Activated T-helper 17 cell treated with anti-CD3 and anti-CD28 coated beads, Interleukin-2, amount 50 U/mL, for 72 hours (primary cell): ENCODE data around the gene CACNA1I. TPM values are rescaled to one million over a fixed set of nuclear protein-coding genes. Genes with fewer than 3 reads are reported as not detected.
A peak's percentile ranks its signal among the peaks of the same experiment; 100 is the strongest.

Experiments
- ATAC-seq: fragments of 150-1000 bp; cut with Tn5 transposase; replicated peaks from 2 replicates; pipeline ENCODE4 v1.10.0; 2021; ENCODE audit warnings: mild to moderate bottlenecking, moderate library complexity
- H3K27ac Mint-ChIP-seq: one replicate; pipeline ENCODE4 v1.8.0; 2022; ENCODE audit warnings: mixed read lengths
- H3K27me3 Mint-ChIP-seq: one replicate; pipeline ENCODE4 v1.8.0; 2022; ENCODE audit warnings: mixed read lengths
- H3K36me3 Mint-ChIP-seq: one replicate; pipeline ENCODE4 v1.8.0; 2022; ENCODE audit warnings: low read depth, mild to moderate bottlenecking, mixed read lengths
- H3K4me1 Mint-ChIP-seq: one replicate; pipeline ENCODE4 v1.8.0; 2022; ENCODE audit warnings: mixed read lengths
- H3K4me3 Mint-ChIP-seq: one replicate; pipeline ENCODE4 v1.8.0; 2022; ENCODE audit warnings: mild to moderate bottlenecking, mixed read lengths
- H3K9me3 Mint-ChIP-seq: one replicate; pipeline ENCODE4 v1.8.0; 2022; ENCODE audit warnings: mixed read lengths
- total RNA-seq, 2 donors: library from RNA; stranded (reverse); gene quantifications; one replicate each; pipeline ENCODE4 v1.2.3, GENCODE V29; 2022

Gene CACNA1I
- total RNA-seq, 2 donors from 2014 or later, result 0.84 to 5.3 TPM

DNA sequence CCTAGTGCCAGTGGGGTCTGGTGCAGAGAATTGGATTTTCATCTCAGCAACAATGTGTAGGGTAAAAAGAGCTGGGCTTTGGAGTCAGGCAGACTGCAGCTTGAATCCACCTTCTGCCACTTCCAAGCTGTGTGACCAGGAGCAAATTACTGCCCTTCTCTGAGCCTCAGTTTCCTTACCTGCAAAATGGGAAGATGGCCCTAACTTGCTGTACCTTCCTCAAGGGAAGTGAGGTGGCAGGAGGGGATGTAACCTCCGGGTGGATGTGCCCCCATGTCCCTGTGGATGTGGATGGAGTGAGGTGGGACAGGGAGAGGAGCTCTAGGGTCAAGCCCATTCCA is 90.9 kb downstream of the CACNA1I start:
- H3K4me1 Mint-ChIP-seq, result peaks cover 17% of the 10 kb centered on the region

DNA sequence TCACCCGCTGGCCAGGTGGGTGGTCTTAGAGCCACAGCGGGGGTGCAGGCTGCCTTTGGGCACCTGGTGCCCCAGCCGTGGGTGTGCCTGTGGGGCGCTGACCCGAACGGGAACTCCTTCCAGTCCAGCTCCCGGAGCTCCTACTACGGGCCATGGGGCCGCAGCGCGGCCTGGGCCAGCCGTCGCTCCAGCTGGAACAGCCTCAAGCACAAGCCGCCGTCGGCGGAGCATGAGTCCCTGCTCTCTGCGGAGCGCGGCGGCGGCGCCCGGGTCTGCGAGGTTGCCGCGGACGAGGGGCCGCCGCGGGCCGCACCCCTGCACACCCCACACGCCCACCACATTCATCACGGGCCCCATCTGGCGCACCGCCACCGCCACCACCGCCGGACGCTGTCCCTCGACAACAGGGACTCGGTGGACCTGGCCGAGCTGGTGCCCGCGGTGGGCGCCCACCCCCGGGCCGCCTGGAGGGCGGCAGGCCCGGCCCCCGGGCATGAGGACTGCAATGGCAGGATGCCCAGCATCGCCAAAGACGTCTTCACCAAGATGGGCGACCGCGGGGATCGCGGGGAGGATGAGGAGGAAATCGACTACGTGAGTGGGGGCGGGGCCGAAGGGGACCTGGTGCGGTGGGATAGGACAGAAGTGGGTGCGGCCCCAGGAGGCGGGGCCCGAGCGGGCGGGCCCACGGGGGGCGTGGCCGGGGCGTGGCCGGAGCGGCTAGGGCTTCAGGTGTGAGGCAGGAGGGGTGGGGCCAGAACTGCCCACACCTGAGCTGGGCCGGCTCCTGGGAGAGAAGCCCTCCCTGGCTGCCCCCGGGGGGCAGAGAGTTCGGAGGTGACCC is 91.5 kb downstream of the CACNA1I start:
- H3K27me3 Mint-ChIP-seq, result no peaks in the 10 kb centered on the region
- peak overlapping the region; percentile 46 for H3K27ac Mint-ChIP-seq
- peaks cover 17% of the 10 kb centered on the region for H3K4me1 Mint-ChIP-seq
- H3K4me3 Mint-ChIP-seq, result peak overlapping the region; percentile 72
- H3K36me3 Mint-ChIP-seq, result peaks cover 8% of the 10 kb centered on the region
- no peaks in the 10 kb centered on the region for H3K9me3 Mint-ChIP-seq
- peak; percentile 92 for ATAC-seq

More for the DNA sequence above, 90.9 kb downstream of the CACNA1I start:
- no peak for ATAC-seq
- no peaks in the 10 kb centered on the region for H3K27me3 Mint-ChIP-seq
- peaks cover 8% of the 10 kb centered on the region for H3K36me3 Mint-ChIP-seq
- peak overlapping the region; percentile 46 for H3K27ac Mint-ChIP-seq
- peak overlapping the region; percentile 72 for H3K4me3 Mint-ChIP-seq
- no peaks in the 10 kb centered on the region for H3K9me3 Mint-ChIP-seq

DNA sequence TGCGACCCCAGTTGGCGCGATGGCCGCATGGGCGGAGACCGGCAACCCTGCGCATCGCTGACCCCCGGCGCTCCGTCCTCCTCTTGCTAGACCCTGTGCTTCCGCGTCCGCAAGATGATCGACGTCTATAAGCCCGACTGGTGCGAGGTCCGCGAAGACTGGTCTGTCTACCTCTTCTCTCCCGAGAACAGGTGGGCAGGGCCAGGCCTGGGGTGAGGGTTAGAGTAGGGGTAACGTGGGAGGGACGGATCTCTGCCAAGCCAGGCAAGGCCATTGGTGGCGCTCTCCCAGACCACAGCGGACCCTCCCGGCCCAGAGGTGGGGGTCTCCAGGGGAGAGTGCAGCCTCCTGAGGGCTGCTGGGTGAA is 92.1 kb downstream of the CACNA1I start:
- Mint-ChIP-seq H3K4me3 (peak overlapping the region; percentile 72), H3K4me1 (peaks cover 17% of the 10 kb centered on the region), H3K36me3 (peaks cover 8% of the 10 kb centered on the region), H3K27me3 (no peaks in the 10 kb centered on the region), H3K9me3 (no peaks in the 10 kb centered on the region), H3K27ac (no peak overlapping the region)
- no peak for ATAC-seq

DNA sequence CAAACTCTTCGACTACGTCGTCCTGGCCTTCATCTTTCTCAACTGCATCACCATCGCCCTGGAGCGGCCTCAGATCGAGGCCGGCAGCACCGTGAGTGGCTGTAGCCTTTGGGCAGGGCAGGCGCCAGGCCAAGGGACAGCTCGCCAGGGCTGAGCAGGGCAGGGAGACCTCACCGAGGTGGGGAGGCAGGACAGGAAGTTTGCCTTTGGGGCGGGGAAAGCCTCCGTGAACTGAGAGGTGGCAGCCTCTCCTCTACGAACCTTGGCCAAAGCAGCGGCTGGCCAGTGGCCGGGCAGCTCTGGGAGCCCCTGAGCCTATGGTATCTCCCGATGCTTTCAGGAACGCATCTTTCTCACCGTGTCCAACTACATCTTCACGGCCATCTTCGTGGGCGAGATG is 93.2 kb downstream of the CACNA1I start:
- ATAC-seq, result no peak
- Mint-ChIP-seq H3K27ac (no peak overlapping the region), H3K9me3 (no peaks in the 10 kb centered on the region), H3K4me1 (peaks cover 16% of the 10 kb centered on the region), H3K27me3 (no peaks in the 10 kb centered on the region), H3K4me3 (peak overlapping the region; percentile 72), H3K36me3 (peaks cover 16% of the 10 kb centered on the region)

DNA sequence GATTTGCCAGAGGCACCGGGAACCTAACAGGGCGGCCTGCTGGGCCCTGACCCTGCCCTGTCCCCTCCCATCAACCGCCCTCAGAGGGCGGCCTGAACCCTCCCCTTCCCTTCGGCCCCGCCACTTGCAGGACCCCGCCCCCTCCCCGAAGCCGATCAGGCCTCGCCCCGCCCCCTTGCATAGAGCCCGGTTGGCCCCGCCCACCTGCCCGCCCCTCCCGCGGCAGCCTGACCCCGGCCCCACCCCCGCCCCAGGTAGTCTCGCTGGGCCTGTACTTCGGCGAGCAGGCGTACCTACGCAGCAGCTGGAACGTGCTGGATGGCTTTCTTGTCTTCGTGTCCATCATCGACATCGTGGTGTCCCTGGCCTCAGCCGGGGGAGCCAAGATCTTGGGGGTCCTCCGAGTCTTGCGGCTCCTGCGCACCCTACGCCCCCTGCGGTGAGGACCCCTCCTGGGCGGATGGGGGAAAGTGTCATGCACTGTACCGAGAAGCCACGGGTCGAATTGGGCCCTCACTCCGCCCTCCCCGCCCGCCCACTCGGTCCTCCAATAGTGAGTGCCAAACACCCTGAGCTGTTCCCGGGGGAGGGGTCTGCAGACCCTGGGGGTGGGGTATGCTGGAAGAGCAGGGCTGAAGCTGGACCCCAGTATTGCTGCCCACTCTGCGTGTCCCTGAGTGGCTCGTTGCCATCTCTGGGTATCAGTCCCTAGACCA is 94.1 kb downstream of the CACNA1I start:
- H3K27ac Mint-ChIP-seq, result no peak overlapping the region
- ATAC-seq, result no peak
- H3K9me3 Mint-ChIP-seq, result no peaks in the 10 kb centered on the region
- peaks cover 10% of the 10 kb centered on the region for H3K4me1 Mint-ChIP-seq
- no peaks in the 10 kb centered on the region for H3K27me3 Mint-ChIP-seq
- H3K4me3 Mint-ChIP-seq, result no peak overlapping the region
- H3K36me3 Mint-ChIP-seq, result peaks cover 21% of the 10 kb centered on the region

DNA sequence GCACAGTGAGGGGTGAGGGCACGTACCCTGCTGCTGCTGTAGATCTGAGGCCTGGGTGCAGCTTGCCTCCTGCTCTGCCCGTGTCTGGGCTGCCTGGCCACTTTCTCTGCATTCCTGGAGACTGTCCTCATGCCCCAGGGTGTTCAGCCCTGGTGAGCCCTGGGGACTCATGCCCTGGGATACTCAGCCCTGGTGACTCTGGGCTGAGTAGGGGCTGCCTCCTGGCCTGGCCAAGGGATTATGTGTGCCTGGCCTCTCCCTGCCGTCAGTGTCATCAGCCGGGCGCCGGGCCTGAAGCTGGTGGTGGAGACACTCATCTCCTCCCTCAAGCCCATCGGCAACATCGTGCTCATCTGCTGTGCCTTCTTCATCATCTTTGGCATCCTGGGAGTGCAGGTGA is 94.7 kb downstream of the CACNA1I start:
- Mint-ChIP-seq H3K36me3 (peaks cover 27% of the 10 kb centered on the region), H3K4me3 (no peak overlapping the region), H3K27ac (no peak overlapping the region)

DNA sequence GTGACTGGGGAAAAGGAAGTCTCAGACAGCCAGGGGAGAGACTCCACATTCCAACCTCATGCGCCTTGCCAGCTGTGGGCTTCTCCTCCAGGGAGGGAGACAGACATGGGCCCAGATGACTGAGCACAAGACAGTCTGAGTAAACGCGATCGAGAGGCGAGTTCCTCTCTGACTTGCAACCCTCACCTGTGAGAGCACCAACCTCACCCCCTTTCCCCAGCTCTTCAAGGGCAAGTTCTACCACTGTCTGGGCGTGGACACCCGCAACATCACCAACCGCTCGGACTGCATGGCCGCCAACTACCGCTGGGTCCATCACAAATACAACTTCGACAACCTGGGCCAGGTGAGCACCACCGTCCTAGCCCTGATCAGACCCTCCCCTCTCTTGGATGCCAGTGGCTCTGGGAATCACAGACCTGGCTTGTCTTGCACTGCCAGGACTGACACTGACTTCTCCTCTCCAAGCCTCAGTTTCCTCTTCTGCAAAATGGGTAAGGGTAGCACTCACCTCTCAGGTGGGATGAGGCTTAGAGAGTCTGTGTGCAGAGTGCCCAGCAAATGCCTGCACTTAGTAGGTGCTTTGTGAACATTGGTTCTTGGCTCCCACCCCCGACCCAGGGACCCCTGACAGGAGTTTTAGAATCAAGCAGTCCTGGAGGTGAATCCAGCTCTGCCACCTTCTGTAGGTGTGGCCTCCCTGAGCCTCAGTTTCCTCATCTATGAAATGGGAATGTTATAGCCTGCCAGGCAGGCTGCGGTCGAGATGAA is 95.3 kb downstream of the CACNA1I start:
- no peak for ATAC-seq
- Mint-ChIP-seq H3K27ac (no peak overlapping the region), H3K9me3 (peaks cover 3% of the 10 kb centered on the region), H3K4me1 (peaks cover 7% of the 10 kb centered on the region), H3K36me3 (peaks cover 33% of the 10 kb centered on the region), H3K4me3 (no peak overlapping the region), H3K27me3 (no peaks in the 10 kb centered on the region)

More for the DNA sequence above, 94.7 kb downstream of the CACNA1I start:
- no peak for ATAC-seq
- Mint-ChIP-seq H3K4me1 (peaks cover 7% of the 10 kb centered on the region), H3K9me3 (no peaks in the 10 kb centered on the region), H3K27me3 (no peaks in the 10 kb centered on the region)

DNA sequence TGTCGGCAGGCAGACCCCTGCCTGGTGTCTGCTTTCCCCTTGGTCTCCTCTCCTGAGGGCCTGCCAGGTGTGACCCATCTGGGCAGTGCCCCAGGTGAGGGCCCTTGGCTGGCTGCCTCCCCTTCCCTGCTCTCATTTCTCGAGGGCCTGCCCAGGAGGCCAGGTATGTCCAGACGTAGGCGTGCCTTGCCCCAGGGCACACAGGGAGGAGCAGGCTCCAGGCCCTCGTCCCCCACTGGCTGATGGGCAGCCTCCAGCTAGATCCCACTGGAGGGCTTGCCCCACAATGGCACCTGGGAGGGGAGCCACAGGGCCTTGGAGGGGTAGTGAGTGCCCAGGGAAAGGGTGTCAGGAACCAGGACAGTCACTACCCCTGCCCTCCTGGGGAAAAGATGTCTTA is 95.9 kb downstream of the CACNA1I start:
- peaks cover 7% of the 10 kb centered on the region for H3K4me1 Mint-ChIP-seq
- H3K27ac Mint-ChIP-seq, result no peak overlapping the region
- H3K36me3 Mint-ChIP-seq, result peaks cover 40% of the 10 kb centered on the region
- no peak for ATAC-seq
- H3K9me3 Mint-ChIP-seq, result peaks cover 7% of the 10 kb centered on the region
- no peaks in the 10 kb centered on the region for H3K27me3 Mint-ChIP-seq
- no peak overlapping the region for H3K4me3 Mint-ChIP-seq

DNA sequence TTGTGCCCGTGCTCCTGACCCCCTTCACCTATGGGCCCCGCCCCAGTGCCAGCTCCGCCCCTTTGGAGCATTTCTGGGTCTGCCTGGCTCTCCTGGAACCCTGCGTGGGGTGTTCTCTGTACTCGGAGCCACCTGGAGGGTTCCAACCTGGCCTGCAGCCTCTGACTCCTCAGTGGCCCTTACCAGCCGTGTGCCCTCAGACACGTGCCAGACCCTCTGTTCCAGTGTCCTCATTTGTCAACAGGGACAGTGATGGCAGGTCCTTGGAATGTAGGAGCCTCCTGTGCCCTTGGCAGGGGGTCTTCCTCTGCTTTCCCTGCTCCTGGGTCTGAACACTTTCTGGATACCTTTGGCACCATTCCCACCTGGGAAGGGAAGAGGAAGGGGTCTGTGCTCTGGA is 96.4 kb downstream of the CACNA1I start:
- Mint-ChIP-seq H3K27me3 (no peaks in the 10 kb centered on the region), H3K36me3 (peaks cover 44% of the 10 kb centered on the region), H3K4me3 (no peak overlapping the region), H3K4me1 (peaks cover 7% of the 10 kb centered on the region), H3K9me3 (peaks cover 11% of the 10 kb centered on the region), H3K27ac (no peak overlapping the region)
- ATAC-seq, result no peak

DNA sequence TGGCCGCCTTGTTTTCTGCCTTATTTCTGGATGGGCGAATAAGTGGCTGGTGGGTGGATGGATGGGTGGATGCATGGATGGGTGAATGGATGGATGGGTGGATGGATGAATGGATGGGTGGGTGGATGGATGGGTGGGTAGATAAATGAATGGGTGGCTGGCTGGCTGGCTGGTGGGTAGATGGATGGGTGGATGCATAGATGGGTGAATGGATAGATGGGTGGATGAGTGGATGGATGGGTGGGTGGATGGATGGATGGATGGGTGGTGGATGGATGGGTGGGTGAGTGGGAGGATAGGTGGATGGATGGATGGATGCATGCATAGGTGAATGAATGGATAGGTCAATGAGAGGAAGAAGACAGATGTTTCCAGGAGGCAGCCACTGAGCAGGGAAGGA is 98.9 kb downstream of the CACNA1I start:
- Mint-ChIP-seq H3K27ac (no peak overlapping the region), H3K4me1 (peaks cover 12% of the 10 kb centered on the region), H3K9me3 (peaks cover 12% of the 10 kb centered on the region), H3K27me3 (no peaks in the 10 kb centered on the region), H3K4me3 (no peak overlapping the region), H3K36me3 (peaks cover 60% of the 10 kb centered on the region)
- no peak for ATAC-seq

DNA sequence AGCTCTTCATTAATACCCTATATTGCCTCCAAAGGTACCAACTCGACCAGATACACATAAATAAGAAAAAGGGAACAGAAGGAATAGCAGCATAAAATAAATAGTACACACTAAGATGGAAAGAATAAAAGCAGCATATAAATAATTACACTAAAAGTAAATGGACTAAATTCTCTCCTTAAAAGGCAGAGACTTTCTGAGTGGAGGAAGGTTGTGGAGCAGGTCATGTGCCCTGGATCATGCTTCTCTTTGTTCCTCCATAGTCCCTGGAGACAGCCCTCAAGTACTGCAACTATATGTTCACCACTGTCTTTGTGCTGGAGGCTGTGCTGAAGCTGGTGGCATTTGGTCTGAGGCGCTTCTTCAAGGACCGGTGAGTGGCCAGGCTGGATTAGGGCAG is 101.4 kb downstream of the CACNA1I start:
- peaks cover 12% of the 10 kb centered on the region for H3K9me3 Mint-ChIP-seq
- H3K4me1 Mint-ChIP-seq, result peaks cover 12% of the 10 kb centered on the region
- no peak for ATAC-seq
- no peak overlapping the region for H3K27ac Mint-ChIP-seq
- H3K36me3 Mint-ChIP-seq, result peaks cover 52% of the 10 kb centered on the region
- H3K27me3 Mint-ChIP-seq, result no peaks in the 10 kb centered on the region
- H3K4me3 Mint-ChIP-seq, result no peak overlapping the region

DNA sequence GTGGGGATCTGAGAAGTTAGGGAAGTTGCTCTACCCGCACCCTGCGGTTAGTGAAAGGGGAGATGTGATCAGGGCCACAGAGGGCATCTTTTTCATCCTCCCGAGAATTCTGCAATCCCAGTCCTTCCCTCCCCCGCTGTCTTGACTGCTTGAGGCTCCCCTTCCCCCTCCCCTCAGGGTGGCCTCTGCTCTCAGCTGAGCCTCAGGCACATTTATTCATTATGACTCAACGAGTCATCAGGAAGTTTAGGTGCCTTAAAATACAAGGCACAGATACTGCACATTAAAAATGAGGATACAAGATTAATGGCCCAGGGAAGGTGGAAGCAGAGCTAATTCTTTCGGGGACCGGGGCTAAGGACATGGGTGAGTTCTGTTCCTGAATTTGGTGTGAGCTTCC is 104.0 kb downstream of the CACNA1I start:
- Mint-ChIP-seq H3K4me1 (peaks cover 5% of the 10 kb centered on the region), H3K27me3 (no peaks in the 10 kb centered on the region), H3K36me3 (peaks cover 40% of the 10 kb centered on the region), H3K9me3 (peaks cover 12% of the 10 kb centered on the region), H3K4me3 (no peak overlapping the region), H3K27ac (peak overlapping the region; percentile 53)
- ATAC-seq, result no peak

DNA sequence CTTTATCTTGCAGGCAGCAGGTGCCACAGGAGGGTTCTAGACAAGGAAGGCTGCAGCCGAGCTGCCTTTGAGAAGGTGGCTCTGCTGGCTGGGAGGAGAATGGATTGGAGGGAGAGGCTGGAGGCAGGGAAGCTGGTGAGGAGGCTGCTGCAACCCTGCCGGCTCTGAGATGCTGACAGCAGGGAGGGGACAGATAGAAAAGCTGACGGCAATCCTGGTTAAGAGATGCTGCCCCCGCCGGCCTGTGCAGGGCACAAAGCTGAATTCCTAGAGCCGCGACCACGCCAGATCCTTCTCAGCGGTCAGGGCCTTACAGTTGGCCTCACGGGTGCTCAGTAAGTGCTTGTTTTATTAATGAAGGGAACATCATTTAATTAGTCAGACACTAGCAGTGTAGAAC is 105.4 kb downstream of the CACNA1I start:
- Mint-ChIP-seq H3K4me1 (peaks cover 5% of the 10 kb centered on the region), H3K27ac (no peak overlapping the region), H3K36me3 (peaks cover 26% of the 10 kb centered on the region), H3K27me3 (no peaks in the 10 kb centered on the region), H3K9me3 (peaks cover 9% of the 10 kb centered on the region), H3K4me3 (no peak overlapping the region)
- no peak for ATAC-seq

DNA sequence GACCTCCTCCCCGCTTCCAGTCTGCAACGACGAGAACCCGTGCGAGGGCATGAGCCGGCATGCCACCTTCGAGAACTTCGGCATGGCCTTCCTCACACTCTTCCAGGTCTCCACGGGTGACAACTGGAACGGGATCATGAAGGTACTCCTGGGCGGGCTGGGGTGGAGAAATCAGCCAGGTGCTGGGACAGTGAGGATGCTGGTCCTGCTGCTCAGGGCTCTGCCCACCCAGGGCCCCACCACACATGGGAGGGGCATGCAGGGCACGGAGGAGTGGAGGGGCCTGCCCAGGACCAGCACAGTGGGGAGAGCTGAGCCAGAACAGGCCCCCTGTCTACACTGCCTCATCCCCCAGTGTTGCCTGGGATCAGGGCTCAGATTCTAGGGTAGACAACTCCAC is 107.4 kb downstream of the CACNA1I start:
- no peaks in the 10 kb centered on the region for H3K27me3 Mint-ChIP-seq
- no peak overlapping the region for H3K4me3 Mint-ChIP-seq
- ATAC-seq, result no peak
- peaks cover 5% of the 10 kb centered on the region for H3K4me1 Mint-ChIP-seq
- peaks cover 21% of the 10 kb centered on the region for H3K36me3 Mint-ChIP-seq
- H3K9me3 Mint-ChIP-seq, result no peaks in the 10 kb centered on the region
- H3K27ac Mint-ChIP-seq, result no peak overlapping the region
